SU-DHL-6 (cell line): ENCODE data around the gene VSTM1.

Experiments
- CTCF ChIP-seq: fragments of 200-600 bp; sonication (generic); IDR thresholded peaks from one replicate; pipeline ENCODE4 v1.5.1; 2017; ENCODE audit warnings: antibody characterized with exemption, mild to moderate bottlenecking, low read length, moderate library complexity; ENCODE audit not compliant: insufficient read depth, poor library complexity, severe bottlenecking
- EZH2phosphoT487 ChIP-seq: fragments of 200-600 bp; sonication (generic), shearing (Covaris generic); conservative IDR thresholded peaks from 2 replicates; pipeline ENCODE4 v1.6.1; 2018; ENCODE audit warnings: mild to moderate bottlenecking, antibody characterized with exemption, low read length, moderate library complexity, mixed read lengths

GRCh38 chr19:53999694-54000093 is 64.0 kb downstream of the VSTM1 start:
- no peak for TF ChIP-seq CTCF
- no peak for TF ChIP-seq EZH2phosphoT487
